Hematopoietic multipotent progenitor cell treated with erythropoietin and hydrocortisone succinate and interleukin-3 and kit ligand, for 4 days (in vitro differentiated cells): Measurements from ENCODE around the gene TRIM44.

Experiments
- DNase-seq: peaks from one replicate; pipeline ENCODE4 v3.0.0-alpha.2; 2015

TRIM44 gene

GRCh38 chr11:35662649-35663407, at the start of gene TRIM44:
Gene TRIM44 (plus strand): TSS chr11:35662775. CDS start chr11:35663112, 337 bp downstream.
- peak; percentile 87 for DNase-seq

- DNase-seq: no peak
Observed at GRCh38 chr11:35614939-35615569, 47.5 kb upstream of the TRIM44 start.

GRCh38 chr11:35615921-35616900, 46.4 kb upstream of the TRIM44 start:
- DNase-seq: peak; percentile 81

- DNase-seq: no peak
Observed at GRCh38 chr11:35617316-35617686, 45.3 kb upstream of the TRIM44 start.

- DNase-seq: peak; percentile 73
Observed at GRCh38 chr11:35617687-35618496, 44.7 kb upstream of the TRIM44 start, which contains the start of gene FJX1. Gene FJX1 (plus strand): TSS chr11:35618460. CDS start chr11:35618637, 177 bp downstream.

GRCh38 chr11:35618497-35619115, 44.0 kb upstream of the TRIM44 start:
- DNase-seq: peak; percentile 27

- peak; percentile 82 for DNase-seq
Observed at GRCh38 chr11:35619116-35619854, 43.3 kb upstream of the TRIM44 start.

- peak; percentile 40 for DNase-seq
Observed at GRCh38 chr11:35619855-35620640, 42.5 kb upstream of the TRIM44 start.

GRCh38 chr11:35620795-35621194, 41.8 kb upstream of the TRIM44 start:
- DNase-seq: no peak

- no peak for DNase-seq
Observed at GRCh38 chr11:35621620-35622019, 41.0 kb upstream of the TRIM44 start.

- DNase-seq: no peak
Observed at GRCh38 chr11:35622070-35622469, 40.5 kb upstream of the TRIM44 start.

- peak; percentile 19 for DNase-seq
Observed at GRCh38 chr11:35623621-35624168, 38.9 kb upstream of the TRIM44 start.

GRCh38 chr11:35624316-35624715, 38.3 kb upstream of the TRIM44 start:
- DNase-seq: no peak

GRCh38 chr11:35624781-35625180, 37.8 kb upstream of the TRIM44 start:
- DNase-seq: no peak

GRCh38 chr11:35626501-35626900, 36.1 kb upstream of the TRIM44 start:
- no peak for DNase-seq

GRCh38 chr11:35629511-35629910, 33.1 kb upstream of the TRIM44 start:
- DNase-seq: no peak

- DNase-seq: no peak
Observed at GRCh38 chr11:35629914-35630313, 32.7 kb upstream of the TRIM44 start.

GRCh38 chr11:35631891-35632290, 30.7 kb upstream of the TRIM44 start:
- no peak for DNase-seq

GRCh38 chr11:35632301-35632700, 30.3 kb upstream of the TRIM44 start:
- no peak for DNase-seq
